Measurements from ENCODE around the gene ZNF594.
"Not testable (repeated sequence)": the region's sequence is repeated elsewhere in the genome, so short reads cannot be mapped to it uniquely, and the experiment has no call there.

Gene ZNF594

GRCh38 chr17:5191541-5192417 is at the start of gene ZNF594:
Gene ZNF594, minus strand, starts transcription at chr17:5191868. Its CDS starts 7,612 bp downstream, at chr17:5184256.
- peak; percentile 99 for DNase-seq (ENCODE audit: low spot score)

- DNase-seq (ENCODE audit: low spot score): not testable (repeated sequence)
Observed at GRCh38 chr17:5239769-5240168, 48.1 kb upstream of the ZNF594 start.

- no peak for DNase-seq (ENCODE audit: low spot score)
Observed at GRCh38 chr17:5238333-5238732, 46.7 kb upstream of the ZNF594 start.

GRCh38 chr17:5237541-5238016 is 45.9 kb upstream of the ZNF594 start:
- DNase-seq (ENCODE audit: low spot score): peak; percentile 67

- DNase-seq (ENCODE audit: low spot score): no peak
Observed at GRCh38 chr17:5236938-5237540, 45.4 kb upstream of the ZNF594 start.

GRCh38 chr17:5234645-5235576 is 43.2 kb upstream of the ZNF594 start, which contains the start of gene SCIMP:
Gene SCIMP, minus strand, starts transcription at chr17:5234860. Its CDS starts 105 bp downstream, at chr17:5234755.
- DNase-seq (ENCODE audit: low spot score): no peak

GRCh38 chr17:5233492-5233891 is 41.8 kb upstream of the ZNF594 start:
- DNase-seq (ENCODE audit: low spot score): not testable (repeated sequence)

- no peak for DNase-seq (ENCODE audit: low spot score)
Observed at GRCh38 chr17:5226940-5227878, 35.5 kb upstream of the ZNF594 start.

- DNase-seq (ENCODE audit: low spot score): no peak
Observed at GRCh38 chr17:5225668-5226457, 34.2 kb upstream of the ZNF594 start.

- DNase-seq (ENCODE audit: low spot score): not testable (repeated sequence)
Observed at GRCh38 chr17:5221912-5222311, 30.2 kb upstream of the ZNF594 start.

GRCh38 chr17:5220074-5220473 is 28.4 kb upstream of the ZNF594 start:
- no peak for DNase-seq (ENCODE audit: low spot score)

GRCh38 chr17:5219536-5219935 is 27.9 kb upstream of the ZNF594 start:
- DNase-seq (ENCODE audit: low spot score): no peak

- DNase-seq (ENCODE audit: low spot score): not testable (repeated sequence)
Observed at GRCh38 chr17:5217562-5217961, 25.9 kb upstream of the ZNF594 start.

- no peak for DNase-seq (ENCODE audit: low spot score)
Observed at GRCh38 chr17:5211458-5211857, 19.8 kb upstream of the ZNF594 start.

GRCh38 chr17:5210614-5211252 is 19.1 kb upstream of the ZNF594 start:
- DNase-seq (ENCODE audit: low spot score): no peak

- DNase-seq (ENCODE audit: low spot score): no peak
Observed at GRCh38 chr17:5210091-5210490, 18.4 kb upstream of the ZNF594 start.

GRCh38 chr17:5209396-5209795 is 17.7 kb upstream of the ZNF594 start:
- DNase-seq (ENCODE audit: low spot score): peak; percentile 29

- DNase-seq (ENCODE audit: low spot score): peak; percentile 37
Observed at GRCh38 chr17:5203908-5204294, 12.2 kb upstream of the ZNF594 start.

- peak; percentile 47 for DNase-seq (ENCODE audit: low spot score)
Observed at GRCh38 chr17:5203178-5203907, 11.7 kb upstream of the ZNF594 start.

Measured in AG08396 (cell line).